HEK293 (cell line): ENCODE measurements around the gene CENPN.

Experiments used
- CTCF ChIA-PET: fragments of 350-600 bp; formaldehyde crosslinking; extraction: SDS; loops from one replicate; lab custom pipeline; 2021; ENCODE audit warnings: antibody characterized with exemption; lab: Yijun Ruan, JAX
- POLR2A ChIA-PET: fragments of 300-600 bp; formaldehyde crosslinking; extraction: SDS; loops from one replicate; lab custom pipeline; 2020; ENCODE audit warnings: antibody characterized with exemption, inconsistent platforms; lab: Yijun Ruan, JAX
- H3K27ac ChIP-seq: fragments of 200-500 bp; sonication (Bioruptor generic); 2 replicates; pipeline ENCODE4 v1.5.1; 2014; ENCODE audit warnings: low read depth, low read length, control low read depth, inconsistent platforms; ENCODE audit errors: extremely low read depth
- H3K36me3 ChIP-seq, 2 experiments: fragments of 200-500 bp in 1 of 2; sonication (Bioruptor generic) in 1 of 2; 1 replicate in 1 of 2; 2 replicates in 1 of 2; pipeline ENCODE4 v1.5.1; 2014 to 2017; ENCODE audit warnings: inconsistent platforms in 2 of 2, low read length in 2 of 2; ENCODE audit not compliant: control insufficient read depth in 2 of 2, insufficient read depth in 1 of 2
- H3K4me1 ChIP-seq: fragments of 200-500 bp; sonication (Bioruptor generic); 2 replicates; pipeline ENCODE4 v1.5.1; 2014; ENCODE audit warnings: mild to moderate bottlenecking, low read length, inconsistent platforms; ENCODE audit not compliant: control insufficient read depth, insufficient read depth
- H3K4me3 ChIP-seq: 2 replicates; pipeline ENCODE4 v1.5.1; 2011; ENCODE audit warnings: low read depth, mild to moderate bottlenecking, control low read depth, low read length, moderate library complexity
- H3K9me3 ChIP-seq: fragments of 200-500 bp; sonication (Bioruptor generic); 2 replicates; pipeline ENCODE4 v1.5.1; 2014; ENCODE audit warnings: low read depth, low read length, inconsistent platforms; ENCODE audit not compliant: control insufficient read depth, insufficient read depth
- BCL11A ChIP-seq: fragments of 450-650 bp; formaldehyde crosslinking; IDR thresholded peaks from 2 replicates; pipeline ENCODE4 v1.5.1; 2016; ENCODE audit warnings: low read depth, missing biosample characterization, missing genetic modification characterization
- BCL6B ChIP-seq: fragments of 450-650 bp; formaldehyde crosslinking; IDR thresholded peaks from 2 replicates; pipeline ENCODE4 v1.5.1; 2017; ENCODE audit warnings: missing biosample characterization, missing genetic modification characterization
- CTCF ChIP-seq: fragments of 450-650 bp; formaldehyde crosslinking; IDR thresholded peaks from 2 replicates; pipeline ENCODE4 v1.5.1; 2016; ENCODE audit warnings: missing biosample characterization, missing genetic modification characterization
- PRDM6 ChIP-seq: fragments of 450-650 bp; formaldehyde crosslinking; IDR thresholded peaks from 2 replicates; pipeline ENCODE4 v1.5.1; 2017; ENCODE audit warnings: missing biosample characterization, missing genetic modification characterization
- RBAK ChIP-seq: fragments of 450-650 bp; formaldehyde crosslinking; IDR thresholded peaks from 2 replicates; pipeline ENCODE4 v1.5.1; 2016; ENCODE audit warnings: missing biosample characterization, missing genetic modification characterization
- ZBTB20 ChIP-seq: fragments of 450-650 bp; formaldehyde crosslinking; IDR thresholded peaks from 2 replicates; pipeline ENCODE4 v1.5.1; 2016; ENCODE audit warnings: missing biosample characterization, missing genetic modification characterization
- ZNF362 ChIP-seq: fragments of 450-650 bp; formaldehyde crosslinking; IDR thresholded peaks from 2 replicates; pipeline ENCODE4 v1.5.1; 2016; ENCODE audit warnings: missing biosample characterization, missing genetic modification characterization
- ZNF366 ChIP-seq: fragments of 450-650 bp; formaldehyde crosslinking; conservative IDR thresholded peaks from 2 replicates; pipeline ENCODE4 v1.5.1; 2016; ENCODE audit warnings: missing biosample characterization, missing genetic modification characterization
- ZNF449 ChIP-seq: fragments of 450-650 bp; formaldehyde crosslinking; IDR thresholded peaks from 2 replicates; pipeline ENCODE4 v1.5.1; 2017; ENCODE audit warnings: missing biosample characterization, mild to moderate bottlenecking, missing genetic modification characterization, moderate library complexity
- ZNF654 ChIP-seq: fragments of 450-650 bp; formaldehyde crosslinking; IDR thresholded peaks from 2 replicates; pipeline ENCODE4 v1.5.1; 2016; ENCODE audit warnings: low read depth, missing biosample characterization, missing genetic modification characterization
- ZNF660 ChIP-seq: fragments of 450-650 bp; IDR thresholded peaks from 2 replicates; pipeline ENCODE4 v1.5.1; 2018; ENCODE audit warnings: missing biosample characterization, mild to moderate bottlenecking, missing genetic modification characterization
- ZNF692 ChIP-seq: fragments of 450-650 bp; formaldehyde crosslinking; IDR thresholded peaks from 2 replicates; pipeline ENCODE4 v1.5.1; 2016; ENCODE audit warnings: missing biosample characterization, missing genetic modification characterization

The CENPN gene

GRCh38 chr16:81003610-81004460 is 3.2 kb upstream of the CENPN start (continued):
- TF ChIP-seq PRDM6 (tag by site-specific recombination) (peak; percentile 61), BCL11A (tag by site-specific recombination) (no peak), ZNF692 (tag by site-specific recombination) (0 out of 2 replicates have a peak, but pooled peaks have one; percentile 14)

- Histone ChIP-seq H3K36me3 (peaks cover 0 to 4% of the 10 kb centered on the region in 2 experiments; a peak in 1 of 3 replicates), H3K9me3 (no peaks in the 10 kb centered on the region), H3K4me1 (0 out of 2 replicates have a peak, but pooled peaks cover 3% of the 10 kb centered on the region), H3K4me3 (peak overlapping the region; percentile 18), H3K27ac (no peak overlapping the region)
- ChIA-PET POLR2A (no interaction called here), CTCF (interaction anchor here (0.5 to 3.0 kb wide), 21 partner anchors 8 to 1067 kb away, joined by 3 to 13 read pairs (median 4); partner anchors contain the start of gene ATMIN)
- TF ChIP-seq ZNF654 (tag by site-specific recombination) (peak; percentile 27; the same call in 1 of the 2 replicates), RBAK (tag by site-specific recombination) (no peak), ZNF366 (tag by site-specific recombination) (0 out of 2 replicates have a peak, but pooled peaks have one; percentile 35), ZNF660 (peak; percentile 41; the same call in 1 of the 2 replicates), CTCF (tag by site-specific recombination) (peak; percentile 23; the same call in 1 of the 2 replicates), ZNF362 (no peak), ZBTB20 (tag by site-specific recombination) (peak; percentile 17; the same call in 1 of the 2 replicates), ZNF449 (tag by site-specific recombination) (no peak; the same call in 1 of the 2 replicates), BCL6B (tag by site-specific recombination) (peak; percentile 86)
Measured at GRCh38 chr16:81004646-81005353, 2.2 kb upstream of the CENPN start.
